Measurements from ENCODE around the gene FAM151B. TPM values are rescaled to one million over a fixed set of nuclear protein-coding genes. Genes with fewer than 3 reads are reported as not detected.

Gene FAM151B
- total and polyA plus RNA-seq, 9 of the 15 experiments (the other 6 are each of a cell fraction or from before 2014, with no cell fraction given) = 0.10 to 0.46 (median 0.22) TPM; not detected in 2

DNA sequence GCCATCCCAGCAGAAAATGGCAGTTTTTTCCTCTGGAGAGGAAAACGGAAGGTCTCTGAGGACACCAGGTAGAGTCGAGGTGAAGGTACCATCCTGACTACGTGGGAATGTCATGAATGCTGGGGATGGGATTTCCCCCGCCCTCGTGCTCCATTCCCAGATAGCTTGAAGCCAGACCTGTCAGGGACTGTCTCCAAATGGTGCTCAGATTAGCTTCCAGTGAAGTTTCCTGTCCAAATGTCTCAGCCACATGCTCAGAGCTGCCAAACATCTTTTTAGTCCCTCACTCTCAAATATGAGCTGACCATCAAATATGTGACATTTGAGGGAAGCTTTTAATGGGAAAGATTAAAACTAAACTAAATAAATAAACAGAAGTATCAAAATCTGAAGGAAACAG lies 89.8 kb downstream of the FAM151B start (continued):
- TF ChIP-seq EWSR1 (IDR thresholded peaks at IDR 0.05; ENCODE audit: borderline replicate concordance, low read depth, partially characterized antibody) (no peak), ETV5 (CRISPR knock-in tag; IDR thresholded peaks at IDR 0.05; ENCODE audit: low read depth) (no peak), HEY1 (CRISPR knock-in tag; IDR thresholded peaks at IDR 0.05; ENCODE audit: borderline replicate concordance) (no peak), ZNF140 (CRISPR knock-in tag; IDR thresholded peaks at IDR 0.05) (no peak), NFE2L1 (tag; IDR thresholded peaks at IDR 0.05; ENCODE audit: borderline replicate concordance, low read depth) (no peak), TAF15 (IDR thresholded peaks at IDR 0.05; ENCODE audit: low read depth, low read length) (no peak)
- TF ChIP-seq, protein P1, sequence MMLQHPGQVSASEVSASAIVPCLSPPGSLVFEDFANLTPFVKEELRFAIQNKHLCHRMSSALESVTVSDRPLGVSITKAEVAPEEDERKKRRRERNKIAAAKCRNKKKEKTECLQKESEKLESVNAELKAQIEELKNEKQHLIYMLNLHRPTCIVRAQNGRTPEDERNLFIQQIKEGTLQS (IDR thresholded peaks at IDR 0.05) = no peak
- TF ChIP-seq, protein P1 (CRISPR knock-in tag; conservative IDR thresholded peaks at IDR 0.05) = no peak
- TF ChIP-seq, protein P2, sequence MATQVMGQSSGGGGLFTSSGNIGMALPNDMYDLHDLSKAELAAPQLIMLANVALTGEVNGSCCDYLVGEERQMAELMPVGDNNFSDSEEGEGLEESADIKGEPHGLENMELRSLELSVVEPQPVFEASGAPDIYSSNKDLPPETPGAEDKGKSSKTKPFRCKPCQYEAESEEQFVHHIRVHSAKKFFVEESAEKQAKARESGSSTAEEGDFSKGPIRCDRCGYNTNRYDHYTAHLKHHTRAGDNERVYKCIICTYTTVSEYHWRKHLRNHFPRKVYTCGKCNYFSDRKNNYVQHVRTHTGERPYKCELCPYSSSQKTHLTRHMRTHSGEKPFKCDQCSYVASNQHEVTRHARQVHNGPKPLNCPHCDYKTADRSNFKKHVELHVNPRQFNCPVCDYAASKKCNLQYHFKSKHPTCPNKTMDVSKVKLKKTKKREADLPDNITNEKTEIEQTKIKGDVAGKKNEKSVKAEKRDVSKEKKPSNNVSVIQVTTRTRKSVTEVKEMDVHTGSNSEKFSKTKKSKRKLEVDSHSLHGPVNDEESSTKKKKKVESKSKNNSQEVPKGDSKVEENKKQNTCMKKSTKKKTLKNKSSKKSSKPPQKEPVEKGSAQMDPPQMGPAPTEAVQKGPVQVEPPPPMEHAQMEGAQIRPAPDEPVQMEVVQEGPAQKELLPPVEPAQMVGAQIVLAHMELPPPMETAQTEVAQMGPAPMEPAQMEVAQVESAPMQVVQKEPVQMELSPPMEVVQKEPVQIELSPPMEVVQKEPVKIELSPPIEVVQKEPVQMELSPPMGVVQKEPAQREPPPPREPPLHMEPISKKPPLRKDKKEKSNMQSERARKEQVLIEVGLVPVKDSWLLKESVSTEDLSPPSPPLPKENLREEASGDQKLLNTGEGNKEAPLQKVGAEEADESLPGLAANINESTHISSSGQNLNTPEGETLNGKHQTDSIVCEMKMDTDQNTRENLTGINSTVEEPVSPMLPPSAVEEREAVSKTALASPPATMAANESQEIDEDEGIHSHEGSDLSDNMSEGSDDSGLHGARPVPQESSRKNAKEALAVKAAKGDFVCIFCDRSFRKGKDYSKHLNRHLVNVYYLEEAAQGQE (IDR thresholded peaks at IDR 0.05; ENCODE audit: borderline replicate concordance) = no peak
- TF ChIP-seq, protein P2 (CRISPR knock-in tag; IDR thresholded peaks at IDR 0.05; ENCODE audit: low read depth) = no peak
